ENCODE results near the gene CACNA1D.
"Not testable (repeated sequence)": the region's sequence is repeated elsewhere in the genome, so short reads cannot be mapped to it uniquely, and the experiment has no call there.

The CACNA1D gene

DNA sequence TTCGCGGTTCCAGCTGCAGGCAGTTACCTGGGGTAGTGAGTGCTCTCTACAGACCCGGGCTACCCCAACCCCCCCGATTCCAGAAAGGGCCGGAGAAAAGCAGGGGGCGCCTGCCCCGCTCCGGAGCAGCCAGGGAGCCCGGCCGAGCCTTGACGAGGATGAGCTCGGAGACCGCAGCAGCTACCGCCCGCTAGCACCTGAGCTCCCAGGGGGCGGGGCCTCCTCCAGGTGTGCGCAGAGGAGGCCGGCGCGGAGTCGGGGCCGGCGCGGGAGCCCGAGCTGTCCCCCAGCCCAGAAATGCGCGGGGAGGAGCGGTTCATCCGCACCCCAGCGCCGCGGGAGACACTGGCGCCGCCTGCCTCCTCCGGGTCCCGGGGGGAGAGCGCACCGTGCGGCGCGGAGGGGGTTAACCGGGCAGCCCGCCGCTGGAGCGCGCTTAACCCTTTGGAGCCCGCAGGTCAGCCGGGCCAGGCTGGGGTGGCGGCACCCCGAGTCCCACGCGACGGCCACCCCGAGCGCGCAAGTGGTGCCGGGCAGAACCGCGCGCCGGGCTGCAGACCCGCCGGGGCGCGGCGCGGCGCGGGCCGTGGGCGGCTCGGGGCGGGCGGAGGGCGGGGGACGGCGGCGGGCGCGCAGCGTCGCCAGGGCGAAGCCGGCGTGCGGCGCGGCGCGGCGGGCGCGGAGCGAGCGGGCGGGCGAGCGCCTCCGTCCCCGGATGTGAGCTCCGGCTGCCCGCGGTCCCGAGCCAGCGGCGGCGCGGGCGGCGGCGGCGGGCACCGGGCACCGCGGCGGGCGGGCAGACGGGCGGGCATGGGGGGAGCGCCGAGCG lies at the start of gene CACNA1D:
Gene CACNA1D, plus strand, starts transcription at position 649 of the 829 bp plus-strand sequence. CDS start 556 bp downstream, outside the sequence.
- DNase-seq: no peak

DNA sequence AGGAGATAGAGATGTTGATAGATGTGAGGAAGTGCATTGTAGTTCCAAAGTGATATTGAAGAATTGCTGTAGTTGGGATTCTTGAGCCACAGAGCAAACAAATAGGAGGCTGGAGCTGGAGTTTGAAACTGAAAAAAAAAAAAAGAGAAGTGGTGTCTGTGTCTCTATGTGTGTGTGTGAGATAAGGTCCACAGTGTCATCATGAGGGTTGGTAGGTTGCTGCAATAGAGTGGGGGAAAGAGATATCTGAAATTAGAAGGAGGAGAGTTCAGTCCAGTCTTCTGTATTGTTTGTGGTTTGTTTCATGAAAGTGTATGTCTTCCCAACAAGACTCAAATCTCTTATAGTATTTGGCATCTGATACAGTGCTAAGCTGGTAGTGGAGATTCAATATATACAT lies 37.3 kb upstream of the CACNA1D start:
- DNase-seq: no peak

DNA sequence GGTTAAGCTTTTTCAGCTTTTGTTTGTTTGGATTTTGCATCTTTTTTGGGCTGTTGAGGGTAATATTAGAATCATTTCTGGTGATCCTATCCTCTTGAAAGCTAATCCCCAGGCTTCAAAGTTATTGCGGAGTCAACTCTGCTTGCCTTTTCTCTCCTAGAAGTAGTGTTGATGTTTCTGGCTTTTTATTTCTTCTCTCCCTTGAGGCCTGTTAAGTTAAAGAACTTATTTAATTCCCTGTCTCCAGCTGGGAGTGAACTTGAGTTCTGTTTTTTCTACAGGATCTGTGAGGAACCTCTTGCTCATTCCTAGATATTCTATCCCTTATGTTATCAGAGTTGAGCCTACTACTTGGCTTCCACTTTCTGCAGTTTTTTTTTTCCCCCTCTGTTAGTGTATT lies 34.1 kb upstream of the CACNA1D start:
- no peak for DNase-seq

DNA sequence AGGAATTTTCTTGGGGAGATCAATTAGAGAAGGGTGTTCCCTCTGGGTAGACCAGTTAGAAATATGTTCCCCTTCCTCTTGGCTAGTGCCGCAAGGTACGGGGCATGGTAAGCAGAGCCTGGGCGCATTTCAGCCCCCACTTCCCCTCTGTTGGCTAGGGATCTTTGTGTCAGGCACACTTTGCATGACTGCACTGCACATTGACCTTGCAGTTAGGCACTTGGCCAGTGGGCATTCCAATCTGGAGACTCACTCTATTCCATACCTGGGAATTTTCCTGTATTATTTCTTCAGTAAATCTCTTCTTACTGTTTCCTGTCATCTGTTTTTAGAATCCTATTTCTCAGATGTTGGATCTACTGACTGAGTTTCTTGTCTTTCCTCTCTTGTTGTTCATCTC lies 30.0 kb upstream of the CACNA1D start:
- DNase-seq: no peak

DNA sequence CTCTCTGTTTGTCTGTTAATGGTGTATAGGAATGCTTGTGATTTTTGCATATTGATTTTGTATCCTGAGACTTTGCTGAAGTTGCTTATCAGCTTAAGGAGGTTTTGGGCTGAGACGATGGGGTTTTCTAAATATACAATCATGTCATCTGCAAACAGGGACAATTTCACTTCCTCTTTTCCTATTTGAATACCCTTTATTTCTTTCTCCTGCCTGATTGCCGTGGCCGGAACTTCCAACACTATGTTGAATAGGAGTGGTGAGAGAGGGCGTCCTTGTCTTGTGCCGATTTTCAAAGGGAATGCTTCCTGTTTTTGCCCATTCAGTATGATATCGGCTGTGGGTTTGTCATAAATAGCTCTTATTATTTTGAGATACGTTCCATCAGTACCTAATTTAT lies 24.7 kb upstream of the CACNA1D start:
- DNase-seq: not testable (repeated sequence)

DNA sequence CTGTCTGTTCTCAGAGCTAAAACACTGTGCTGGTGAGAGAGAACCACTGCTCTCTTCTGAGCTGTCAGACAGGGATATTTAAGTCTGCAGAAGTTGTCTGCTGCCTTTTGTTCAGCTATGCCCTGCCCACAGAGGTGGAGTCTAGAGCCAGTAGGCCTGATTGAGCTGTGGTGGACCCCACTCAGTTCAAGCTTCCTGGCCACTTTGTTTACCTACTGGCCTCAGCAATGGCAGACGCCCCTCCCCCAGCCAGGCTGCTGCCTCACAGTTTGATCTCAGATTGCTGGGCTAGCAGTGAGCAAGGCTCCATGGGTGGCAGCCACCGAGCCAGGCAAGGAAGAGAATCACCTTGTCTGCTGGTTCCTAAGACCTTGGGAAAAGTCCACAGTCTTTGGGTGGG lies 21.0 kb upstream of the CACNA1D start:
- DNase-seq: no peak

DNA sequence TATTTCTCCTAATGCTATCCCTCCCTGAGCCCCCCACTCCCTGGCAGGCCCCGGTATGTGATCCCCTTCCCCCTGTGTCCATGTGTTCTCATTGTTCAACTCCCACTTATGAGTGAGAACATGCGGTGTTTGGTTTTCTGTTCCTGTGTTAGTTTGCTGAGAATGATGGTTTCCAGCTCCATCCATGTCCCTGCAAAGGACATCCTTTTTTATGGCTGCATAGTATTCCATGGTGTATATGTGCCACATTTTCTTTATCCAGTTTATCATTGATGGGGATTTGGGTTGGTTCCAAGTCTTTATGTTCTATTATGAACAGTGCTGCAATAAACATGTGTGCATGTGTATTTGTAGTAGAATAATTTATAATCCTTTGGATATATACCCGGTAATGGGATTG lies 18.0 kb upstream of the CACNA1D start:
- not testable (repeated sequence) for DNase-seq

DNA sequence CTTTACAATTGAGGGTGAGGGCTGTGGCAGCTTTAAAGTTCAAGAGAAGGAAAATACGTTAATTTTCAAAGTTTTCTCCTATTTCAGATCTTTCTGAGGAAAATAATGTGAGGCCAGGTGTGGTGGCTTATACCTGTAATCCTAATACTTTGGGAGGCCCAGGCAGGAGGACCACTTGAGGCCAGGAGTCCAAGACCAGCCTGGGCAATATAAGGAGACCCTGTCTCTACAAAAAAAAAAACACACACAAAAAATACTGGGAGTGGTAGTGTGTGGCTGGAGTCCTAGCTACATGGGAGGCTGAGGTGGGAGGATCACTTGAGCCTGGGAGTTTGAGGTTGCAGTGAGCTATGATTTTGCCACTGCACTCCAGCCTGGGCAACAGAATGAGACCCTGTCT lies 16.7 kb upstream of the CACNA1D start:
- not testable (repeated sequence) for DNase-seq

DNA sequence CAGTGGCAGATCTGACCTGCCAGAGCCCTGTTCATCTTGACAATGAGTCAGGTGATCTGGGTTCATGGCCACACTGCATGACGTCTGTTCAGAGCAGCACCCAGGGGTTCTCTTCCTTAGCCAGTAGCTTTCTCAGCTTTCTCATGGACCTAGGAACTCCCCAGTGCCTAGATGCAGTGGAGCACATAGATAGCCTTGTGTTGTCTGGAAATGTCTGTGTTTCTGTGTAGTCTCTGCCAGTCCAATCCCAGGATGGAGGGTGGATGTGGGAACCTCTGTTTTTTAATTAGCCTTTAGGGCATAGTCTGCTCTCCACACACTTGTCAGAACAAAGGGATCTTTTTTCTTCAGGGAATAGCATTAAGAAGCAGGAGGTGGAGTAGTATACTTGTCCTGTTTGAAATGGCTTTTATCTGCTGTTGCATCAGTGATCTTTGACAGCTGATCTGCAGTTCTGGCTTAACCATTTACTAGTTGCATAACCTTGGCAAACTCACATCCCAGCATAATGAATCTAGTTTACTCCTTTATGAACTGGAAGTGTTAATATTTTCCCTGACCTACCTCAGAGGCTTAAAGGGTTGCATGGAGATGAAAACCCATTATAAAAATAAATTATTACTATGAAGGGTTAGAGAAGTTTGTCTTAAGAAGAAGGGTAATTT lies 16.1 kb upstream of the CACNA1D start:
- no peak for DNase-seq

DNA sequence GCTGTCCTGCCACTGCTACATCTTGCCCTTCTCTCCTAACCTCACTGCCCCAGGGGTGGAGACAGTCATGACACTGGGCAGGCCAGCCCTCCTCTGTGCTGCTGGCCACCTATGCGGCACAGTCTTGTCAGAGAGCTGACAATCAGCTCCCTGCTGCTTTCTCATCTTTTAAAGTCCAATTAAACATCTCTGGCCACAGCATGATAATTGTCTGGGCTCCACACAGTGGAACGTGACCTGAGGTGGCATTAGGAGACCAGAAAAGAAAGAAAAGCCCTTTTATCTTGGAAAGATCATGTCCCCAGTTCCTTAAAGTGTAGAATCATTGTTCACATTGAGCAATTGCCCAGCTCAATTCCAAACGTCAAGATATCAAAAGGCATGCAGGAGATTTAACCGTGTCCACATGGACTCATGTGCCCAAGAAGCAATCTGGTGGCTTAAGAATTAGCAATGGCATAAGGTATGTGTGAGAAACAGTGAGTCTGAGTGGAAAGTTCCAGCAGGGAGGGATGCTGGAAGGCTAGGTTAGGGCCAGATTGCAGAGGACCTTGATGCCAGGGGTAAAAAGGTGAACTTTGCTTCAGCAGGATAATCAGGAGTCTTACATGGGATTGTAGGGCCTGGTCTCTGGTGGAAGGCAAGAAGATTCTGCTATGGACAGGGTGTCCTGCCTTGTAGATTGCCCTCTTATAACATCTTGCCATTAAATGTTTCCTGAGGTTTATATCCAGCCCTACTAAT lies 15.3 kb upstream of the CACNA1D start:
- no peak for DNase-seq

DNA sequence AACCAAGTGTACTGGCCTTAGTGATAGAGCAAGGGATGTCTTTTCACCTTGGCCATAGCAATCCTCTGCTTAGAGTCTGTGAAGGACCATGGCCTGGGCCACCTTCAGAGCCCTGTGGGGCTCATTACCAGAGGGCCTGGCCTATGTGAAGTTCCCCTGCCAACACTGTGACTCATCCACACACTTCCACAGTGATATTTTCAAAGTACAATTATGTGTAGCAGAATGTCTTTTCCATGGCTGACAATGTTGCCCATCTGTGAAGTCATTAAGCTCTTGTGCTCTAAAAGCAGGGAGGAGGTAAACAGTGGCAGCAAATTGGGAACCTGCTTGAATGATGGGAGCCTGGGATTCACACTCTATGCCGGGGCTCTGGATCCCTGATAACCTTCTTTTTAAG lies 12.2 kb upstream of the CACNA1D start:
- DNase-seq: no peak

DNA sequence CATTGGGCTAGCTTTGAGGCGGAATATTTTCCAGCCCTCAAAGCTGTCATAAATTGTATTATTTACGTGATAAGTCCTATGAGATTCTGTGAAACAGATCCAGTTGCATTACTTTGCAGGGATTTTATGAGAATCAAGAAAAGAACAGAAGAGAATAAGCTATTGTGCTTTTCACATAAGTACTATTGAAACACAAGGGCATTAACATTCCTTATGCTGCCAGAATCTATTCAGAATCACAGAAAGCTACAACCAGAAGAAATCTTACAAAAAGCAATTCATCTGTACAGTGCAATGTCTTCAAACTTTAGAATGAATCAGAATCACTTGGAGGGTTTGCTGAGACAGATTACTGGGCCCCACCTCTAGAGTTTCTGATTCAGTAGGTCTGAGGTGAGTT lies 10.6 kb upstream of the CACNA1D start:
- no peak for DNase-seq

DNA sequence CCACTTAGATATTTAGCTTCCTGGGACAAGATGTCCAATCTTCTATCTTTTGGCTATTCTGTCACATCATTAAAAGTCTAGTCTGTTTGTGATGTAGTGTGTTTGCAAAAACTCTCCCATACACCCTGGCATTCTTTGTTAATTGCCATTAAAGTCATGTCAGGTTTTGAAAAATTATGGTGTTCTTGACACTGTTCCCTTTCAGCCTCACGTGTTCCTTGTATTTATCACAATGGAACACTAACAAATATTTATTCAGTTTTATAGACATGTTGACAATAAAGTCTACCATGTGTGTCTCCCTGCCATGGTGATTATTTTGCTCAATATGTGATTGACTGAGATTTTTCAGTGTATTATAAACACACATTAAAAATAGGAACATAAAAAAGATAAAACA lies 9.4 kb upstream of the CACNA1D start:
- no peak for DNase-seq

DNA sequence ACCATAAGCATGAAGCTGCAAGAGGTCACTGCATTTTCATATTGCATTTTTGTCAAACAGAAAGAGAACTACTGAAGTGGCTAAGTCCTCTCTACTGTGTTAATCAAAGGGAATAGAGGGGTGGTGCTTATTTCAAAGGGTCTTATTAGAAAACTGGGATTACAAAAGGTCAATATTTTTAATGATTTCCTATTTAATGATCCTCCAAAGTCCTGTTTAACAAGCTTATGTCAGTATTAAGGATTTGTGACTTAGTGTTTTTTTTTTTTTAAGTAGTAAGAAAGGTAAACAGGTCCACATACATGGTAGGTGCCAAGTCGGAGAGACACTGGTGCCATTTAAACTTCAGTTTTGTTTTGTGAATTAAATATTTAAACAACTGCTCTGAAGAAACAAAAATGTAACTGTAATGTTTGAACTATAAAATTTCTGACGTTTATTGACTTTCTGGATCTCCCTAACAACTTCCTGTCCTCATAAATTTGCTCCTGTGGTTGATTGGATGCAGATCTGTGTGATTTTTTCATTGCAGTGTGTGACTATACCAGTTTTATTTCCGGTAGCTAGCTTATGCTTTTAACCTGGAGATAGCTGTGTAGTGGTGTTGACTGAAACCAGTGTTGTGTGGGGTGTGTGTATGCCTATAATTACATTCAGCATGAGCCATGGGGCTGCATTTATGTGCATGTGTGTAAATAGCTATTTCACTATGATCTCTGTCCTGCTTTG lies 8.6 kb upstream of the CACNA1D start:
- DNase-seq: no peak

DNA sequence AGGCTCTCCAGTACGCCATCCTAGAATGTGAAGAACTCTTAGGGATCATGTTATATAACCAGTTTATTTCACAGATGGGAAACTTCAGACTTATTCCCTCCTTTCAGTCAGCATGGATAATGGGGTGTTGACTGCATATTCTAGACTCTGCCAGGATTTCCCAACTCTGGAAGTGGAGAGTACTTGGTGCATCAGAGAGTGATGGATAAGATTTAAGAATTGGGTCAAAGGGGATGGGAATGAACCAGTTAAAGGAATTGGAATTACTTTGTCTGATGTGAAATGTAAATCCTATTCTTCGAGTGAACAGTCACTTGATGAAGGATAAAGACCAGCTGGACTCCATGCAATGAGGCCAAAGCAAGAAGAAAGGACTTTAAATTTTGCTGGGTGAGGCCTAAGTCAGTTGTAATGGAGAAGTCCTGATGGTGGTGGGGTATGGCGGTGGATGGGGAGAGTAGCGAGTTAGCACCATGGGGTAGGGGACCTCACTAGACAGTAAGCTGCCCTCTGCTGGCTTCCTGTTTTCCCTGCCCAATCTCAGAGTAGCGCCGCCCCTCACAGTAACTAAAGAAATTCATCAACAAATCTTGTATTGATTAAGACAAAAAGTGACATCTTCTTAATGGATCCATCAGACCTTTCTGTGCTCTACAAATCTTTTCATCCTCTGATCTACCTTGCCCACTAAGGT lies 7.3 kb upstream of the CACNA1D start:
- no peak for DNase-seq

DNA sequence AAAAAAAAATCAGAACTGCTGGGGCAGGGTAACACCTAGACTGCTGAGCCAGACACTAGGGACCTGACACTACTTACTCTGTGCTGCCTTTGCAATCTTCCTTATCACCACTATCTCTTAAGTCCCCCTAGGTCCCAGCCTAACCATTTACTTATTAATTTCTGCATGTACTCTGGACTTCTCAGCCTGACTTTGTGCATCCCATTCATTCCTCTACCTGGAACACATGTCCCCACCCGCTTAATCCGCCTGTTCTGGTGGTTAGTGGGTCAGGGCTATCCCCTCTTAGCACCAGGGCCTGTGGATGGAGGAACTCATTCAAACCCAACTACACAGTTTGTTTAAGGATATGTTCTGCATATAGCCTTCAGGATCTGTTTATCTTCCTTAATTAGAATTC lies 5.0 kb upstream of the CACNA1D start:
- no peak for DNase-seq

DNA sequence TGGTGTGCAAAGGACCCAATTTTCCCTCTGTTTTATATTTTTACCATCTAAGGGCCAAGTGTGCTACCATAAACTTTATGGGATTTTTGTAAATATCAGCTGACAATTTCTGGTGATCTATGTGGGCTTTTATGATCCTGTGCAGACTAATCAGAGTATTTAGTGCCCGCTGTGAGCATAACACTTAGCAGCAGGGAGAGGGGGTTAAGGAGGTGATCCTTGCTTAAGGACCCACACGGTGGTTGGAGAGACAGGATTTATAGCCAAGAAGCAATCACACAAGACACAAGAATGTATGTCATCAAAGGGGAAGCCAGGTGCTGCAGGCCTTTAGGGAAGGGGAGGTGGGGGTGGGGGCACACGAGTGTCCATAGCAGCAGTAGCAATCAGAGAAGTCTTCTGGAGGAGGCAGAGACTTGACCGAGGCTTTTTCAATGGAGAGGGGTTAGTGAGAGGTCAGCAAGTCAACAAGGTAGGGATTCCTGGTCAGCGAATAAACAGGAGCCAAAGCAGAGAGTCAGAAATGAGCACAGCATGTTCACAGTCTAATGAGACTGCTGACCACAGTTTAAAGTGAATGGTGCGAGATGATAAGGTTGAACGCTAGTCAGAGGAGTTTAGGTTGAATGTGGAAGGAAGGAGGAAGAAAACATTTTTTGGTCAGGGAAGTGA lies 4.5 kb upstream of the CACNA1D start:
- no peak for DNase-seq

DNA sequence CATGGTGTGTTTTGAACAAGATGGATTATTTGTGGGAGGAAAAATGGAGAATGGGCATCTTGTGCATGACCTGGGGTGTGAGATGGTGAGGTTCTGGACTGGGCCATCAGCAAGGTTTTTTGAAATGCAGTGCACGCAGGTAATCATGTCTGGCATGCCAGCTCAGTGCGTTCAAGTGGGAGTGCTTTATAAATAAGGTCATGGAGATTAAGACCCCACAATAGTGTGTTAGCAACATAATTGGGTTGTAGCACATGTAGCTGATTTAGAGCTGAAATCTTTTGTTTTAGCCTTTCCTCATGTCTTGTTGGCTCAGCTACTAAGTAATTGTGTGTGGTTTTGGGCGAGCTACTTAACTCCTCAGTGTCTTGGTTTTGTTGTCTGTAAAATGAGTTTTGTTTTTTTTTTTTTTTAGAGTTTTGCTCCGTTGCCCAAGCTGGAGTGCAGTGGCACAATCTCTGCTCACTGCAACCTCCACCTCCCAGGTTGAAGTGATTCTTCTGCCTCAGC lies 3.9 kb upstream of the CACNA1D start:
- no peak for DNase-seq

DNA sequence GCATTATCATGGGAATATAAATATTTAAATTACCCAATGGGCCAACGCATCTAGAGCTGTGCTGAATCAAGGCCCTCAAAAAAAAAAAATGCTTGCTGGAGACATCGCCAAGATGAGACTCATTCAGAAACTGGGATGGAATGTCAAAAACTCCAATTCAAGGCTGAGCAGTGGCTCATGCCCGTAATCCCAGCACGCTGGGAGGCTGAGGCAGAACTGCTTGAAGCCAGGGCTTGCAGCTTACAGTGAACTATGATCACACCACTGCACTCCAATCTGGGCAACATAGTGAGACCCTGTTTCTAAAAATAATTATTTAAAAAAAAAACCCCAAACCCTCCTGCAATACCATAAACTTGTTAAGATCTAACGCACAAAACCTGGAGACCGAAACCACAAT lies 3.1 kb upstream of the CACNA1D start:
- DNase-seq: no peak

DNA sequence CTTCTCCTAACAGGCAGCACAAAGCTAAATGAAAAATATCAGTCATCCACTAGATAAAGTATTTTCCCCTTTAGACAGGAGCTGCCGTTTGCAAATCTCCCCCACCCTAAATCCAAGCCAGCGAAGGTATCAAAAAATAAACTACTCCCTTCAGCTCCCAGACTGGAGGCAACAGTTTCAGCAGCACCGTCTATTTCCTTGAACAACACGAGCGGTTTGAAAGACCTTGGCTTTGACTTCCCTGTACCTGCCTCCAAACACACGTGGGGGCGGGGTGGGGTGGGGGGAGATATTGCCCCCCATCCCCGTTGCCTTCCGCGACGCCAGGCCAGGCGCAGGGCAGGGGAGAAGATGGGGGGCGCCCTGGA lies 832 bp upstream of the CACNA1D start:
- DNase-seq: no peak

DNA sequence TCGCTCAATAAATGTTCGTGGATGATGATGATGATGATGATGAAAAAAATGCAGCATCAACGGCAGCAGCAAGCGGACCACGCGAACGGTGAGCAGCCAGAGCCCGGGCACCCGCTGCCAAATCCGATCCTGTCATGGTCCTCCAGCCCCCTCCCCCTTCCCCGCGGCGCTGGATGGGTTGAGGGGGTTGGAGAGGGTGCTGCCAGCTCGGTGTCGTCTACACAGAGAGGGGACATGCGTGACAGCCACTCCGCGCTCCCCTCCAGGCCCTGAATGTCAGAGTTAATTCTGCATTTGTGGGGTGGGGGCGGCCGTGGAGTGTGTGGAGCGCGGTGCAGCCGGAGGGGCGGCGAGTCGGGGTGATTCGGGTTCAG lies 722 bp downstream of the CACNA1D start:
- no peak for DNase-seq
